ENCODE measurements around the gene SUSD1.
"Not testable (repeated sequence)": the region's sequence is repeated elsewhere in the genome, so short reads cannot be mapped to it uniquely, and the experiment has no call there.

SUSD1 gene

GRCh38 chr9:112129246-112129645 is 45.9 kb downstream of the SUSD1 start:
- DNase-seq (ENCODE audit: low spot score): no peak

GRCh38 chr9:112128399-112128798 is 46.7 kb downstream of the SUSD1 start:
- not testable (repeated sequence) for DNase-seq (ENCODE audit: low spot score)

- no peak for DNase-seq (ENCODE audit: low spot score)
Measured at GRCh38 chr9:112127281-112127680, 47.8 kb downstream of the SUSD1 start.

GRCh38 chr9:112125951-112126388 is 49.1 kb downstream of the SUSD1 start:
- no peak for DNase-seq (ENCODE audit: low spot score)

GRCh38 chr9:112124156-112124555 is 50.9 kb downstream of the SUSD1 start:
- DNase-seq (ENCODE audit: low spot score): no peak

GRCh38 chr9:112121633-112122032 is 53.5 kb downstream of the SUSD1 start:
- no peak for DNase-seq (ENCODE audit: low spot score)

GRCh38 chr9:112120439-112120925 is 54.6 kb downstream of the SUSD1 start:
- no peak for DNase-seq (ENCODE audit: low spot score)

GRCh38 chr9:112120030-112120341 is 55.1 kb downstream of the SUSD1 start:
- DNase-seq (ENCODE audit: low spot score): no peak

GRCh38 chr9:112119225-112120029 is 55.7 kb downstream of the SUSD1 start:
- DNase-seq (ENCODE audit: low spot score): no peak

GRCh38 chr9:112118009-112118408 is 57.1 kb downstream of the SUSD1 start:
- no peak for DNase-seq (ENCODE audit: low spot score)

GRCh38 chr9:112115970-112116753 is 58.9 kb downstream of the SUSD1 start:
- DNase-seq (ENCODE audit: low spot score): peak; percentile 41

GRCh38 chr9:112115109-112115508 is 60.0 kb downstream of the SUSD1 start:
- DNase-seq (ENCODE audit: low spot score): no peak

GRCh38 chr9:112112941-112113681 is 62.0 kb downstream of the SUSD1 start:
- DNase-seq (ENCODE audit: low spot score): peak; percentile 34

- no peak for DNase-seq (ENCODE audit: low spot score)
Measured at GRCh38 chr9:112112519-112112918, 62.6 kb downstream of the SUSD1 start.

GRCh38 chr9:112111461-112111860 is 63.6 kb downstream of the SUSD1 start:
- no peak for DNase-seq (ENCODE audit: low spot score)

GRCh38 chr9:112110777-112111113 is 64.4 kb downstream of the SUSD1 start:
- no peak for DNase-seq (ENCODE audit: low spot score)

- DNase-seq (ENCODE audit: low spot score): no peak
Measured at GRCh38 chr9:112110094-112110776, 64.9 kb downstream of the SUSD1 start.

- no peak for DNase-seq (ENCODE audit: low spot score)
Measured at GRCh38 chr9:112104901-112105300, 70.2 kb downstream of the SUSD1 start.

GRCh38 chr9:112104401-112104800 is 70.7 kb downstream of the SUSD1 start:
- no peak for DNase-seq (ENCODE audit: low spot score)

- DNase-seq (ENCODE audit: low spot score): no peak
Measured at GRCh38 chr9:112103405-112103804, 71.7 kb downstream of the SUSD1 start.

- peak; percentile 67 for DNase-seq (ENCODE audit: low spot score)
Measured at GRCh38 chr9:112097712-112098688, 77.1 kb downstream of the SUSD1 start.
